IMR-90 (cell line): ENCODE measurements around the gene ROBO1. TPM values are rescaled to one million over a fixed set of nuclear protein-coding genes. Genes with fewer than 3 reads are reported as not detected.

Source experiments
- ATAC-seq: fragments of 200-7000 bp; cut with Tn5 transposase; 2 replicates; pipeline ENCODE4 v1.9.1; 2020; ENCODE audit warnings: low read depth, mild to moderate bottlenecking, moderate library complexity
- BruUV-seq: library from RNA; stranded (reverse); fragments of 400-500 nt; replicated peaks from 2 replicates; lab custom pipeline; 2021; lab: Mats Ljungman, UMichigan
- CTCF ChIA-PET: fragments of 300-600 bp; formaldehyde crosslinking; extraction: SDS; loops from one replicate; lab custom pipeline; 2021; ENCODE audit warnings: antibody characterized with exemption; lab: Yijun Ruan, JAX
- POLR2A ChIA-PET: fragments of 300-600 bp; sonication (Branson Sonifier 250); formaldehyde crosslinking; loops from one replicate; lab custom pipeline; 2022; ENCODE audit warnings: antibody characterized with exemption; ENCODE audit not compliant: unreplicated experiment; lab: Charles Lee
- DNase-seq: peaks from one replicate; pipeline ENCODE4 v3.0.0; 2013
- H2AFZ ChIP-seq: replicated peaks from 2 replicates; pipeline ENCODE3; 2013; ENCODE audit warnings: low read length, mild to moderate bottlenecking; ENCODE audit not compliant: poor library complexity
- H2AK5ac ChIP-seq: 2 replicates; pipeline ENCODE4 v1.6.1; 2013; ENCODE audit warnings: low read depth, low read length, inconsistent platforms
- H2AK9ac ChIP-seq: replicated peaks from 2 replicates; pipeline ENCODE3; 2013; ENCODE audit warnings: mild to moderate bottlenecking, low read depth, low read length, moderate library complexity; ENCODE audit not compliant: poor library complexity
- H2BK120ac ChIP-seq: 2 replicates; pipeline ENCODE4 v1.6.1; 2013; ENCODE audit warnings: low read depth, low read length, inconsistent platforms
- H2BK15ac ChIP-seq: 3 replicates; pipeline ENCODE4 v1.6.1; 2013; ENCODE audit warnings: low read depth, low read length, inconsistent platforms
- H2BK20ac ChIP-seq: 2 replicates; pipeline ENCODE4 v1.6.1; 2013; ENCODE audit warnings: low read depth, mild to moderate bottlenecking, inconsistent platforms, low read length, moderate library complexity
- H2BK5ac ChIP-seq: 2 replicates; pipeline ENCODE4 v1.6.1; 2013; ENCODE audit warnings: mild to moderate bottlenecking, low read depth, low read length, inconsistent platforms; ENCODE audit not compliant: poor library complexity, severe bottlenecking
- H3K14ac ChIP-seq: replicated peaks from 2 replicates; pipeline ENCODE4 v1.6.1; 2013; ENCODE audit warnings: low read depth, low read length, inconsistent platforms
- H3K18ac ChIP-seq: 2 replicates; pipeline ENCODE4 v1.6.1; 2013; ENCODE audit warnings: low read depth, low read length, control low read depth
- H3K23ac ChIP-seq: 2 replicates; pipeline ENCODE4 v1.6.1; 2013; ENCODE audit warnings: low read depth, low read length, inconsistent platforms
- H3K27ac ChIP-seq: 2 replicates; pipeline ENCODE4 v1.5.1; 2013; ENCODE audit warnings: mild to moderate bottlenecking, control low read depth, low read length; ENCODE audit not compliant: insufficient read depth
- H3K27me3 ChIP-seq: 2 replicates; pipeline ENCODE4 v1.6.1; 2013; ENCODE audit warnings: low read length; ENCODE audit not compliant: control insufficient read depth, insufficient read depth
- H3K36me3 ChIP-seq: 2 replicates; pipeline ENCODE4 v1.6.1; 2013; ENCODE audit warnings: low read length, mixed read lengths; ENCODE audit not compliant: control insufficient read depth, insufficient read depth
- H3K4ac ChIP-seq: 2 replicates; pipeline ENCODE4 v1.6.1; 2013; ENCODE audit warnings: low read depth, low read length, inconsistent platforms
- H3K4me1 ChIP-seq: 2 replicates; pipeline ENCODE4 v1.6.1; 2013; ENCODE audit warnings: low read length, mixed read lengths; ENCODE audit not compliant: control insufficient read depth, insufficient read depth
- H3K4me2 ChIP-seq: 2 replicates; pipeline ENCODE4 v1.6.1; 2013; ENCODE audit warnings: low read depth, mild to moderate bottlenecking, control low read depth, low read length, moderate library complexity
- H3K4me3 ChIP-seq: 2 replicates; pipeline ENCODE4 v1.5.1; 2013; ENCODE audit warnings: low read depth, mild to moderate bottlenecking, control low read depth, low read length, moderate library complexity; ENCODE audit not compliant: insufficient read depth
- H3K56ac ChIP-seq: 2 replicates; pipeline ENCODE4 v1.6.1; 2013; ENCODE audit warnings: low read length, inconsistent platforms; ENCODE audit not compliant: insufficient read depth; ENCODE audit errors: extremely low read depth
- H3K79me1 ChIP-seq, 2 experiments: 2 replicates each; pipeline ENCODE4 v1.6.1; 2013; ENCODE audit warnings: low read length in 2 of 2, inconsistent platforms in 1 of 2, low read depth in 1 of 2
- H3K9ac ChIP-seq: 2 replicates; pipeline ENCODE4 v1.6.1; 2013; ENCODE audit warnings: low read depth, low read length, control low read depth
- H3K9me1 ChIP-seq: 2 replicates; pipeline ENCODE4 v1.6.1; 2013; ENCODE audit warnings: low read length, inconsistent platforms; ENCODE audit not compliant: insufficient read depth
- H3K9me3 ChIP-seq: 2 replicates; pipeline ENCODE4 v1.6.1; 2013; ENCODE audit warnings: low read length; ENCODE audit not compliant: control insufficient read depth, insufficient read depth
- H4K20me1 ChIP-seq: 2 replicates; pipeline ENCODE4 v1.6.1; 2013; ENCODE audit warnings: low read length, inconsistent platforms; ENCODE audit not compliant: insufficient read depth
- H4K5ac ChIP-seq: 2 replicates; pipeline ENCODE4 v1.6.1; 2013; ENCODE audit warnings: mild to moderate bottlenecking, low read depth, low read length, control low read depth
- H4K8ac ChIP-seq, 2 experiments: 2 replicates each; pipeline ENCODE4 v1.6.1; 2013; ENCODE audit warnings: low read depth in 2 of 2, low read length in 2 of 2, control low read depth in 1 of 2, inconsistent platforms in 1 of 2
- H4K91ac ChIP-seq: 2 replicates; pipeline ENCODE4 v1.6.1; 2013; ENCODE audit warnings: low read depth, low read length, inconsistent platforms; ENCODE audit not compliant: insufficient read depth
- BHLHE40 ChIP-seq: fragments of 150-350 bp; IDR thresholded peaks from 2 replicates; pipeline ENCODE4 v1.6.1; 2016; ENCODE audit warnings: mild to moderate bottlenecking, low read depth, low read length
- CEBPB ChIP-seq: IDR thresholded peaks from 2 replicates; pipeline ENCODE4 v1.6.1; 2012; ENCODE audit warnings: low read depth, low read length, improper control_type of control experiment
- CHD1 ChIP-seq: IDR thresholded peaks from 2 replicates; pipeline ENCODE4 v1.6.1; 2012; ENCODE audit warnings: low read depth, low read length, improper control_type of control experiment
- FOS ChIP-seq: fragments of 150-350 bp; IDR thresholded peaks from 2 replicates; pipeline ENCODE4 v1.6.1; 2016; ENCODE audit warnings: low read depth, low read length
- MAFK ChIP-seq: IDR thresholded peaks from 2 replicates; pipeline ENCODE4 v1.6.1; 2012; ENCODE audit warnings: low read depth, low read length, improper control_type of control experiment
- MAZ ChIP-seq: IDR thresholded peaks from 2 replicates; pipeline ENCODE4 v1.6.1; 2012; ENCODE audit warnings: low read depth, mild to moderate bottlenecking, low read length, improper control_type of control experiment, moderate library complexity, borderline replicate concordance
- MXI1 ChIP-seq: IDR thresholded peaks from 2 replicates; pipeline ENCODE4 v1.6.1; 2012; ENCODE audit warnings: low read depth, mild to moderate bottlenecking, low read length, moderate library complexity, borderline replicate concordance
- NFE2L2 ChIP-seq: fragments of 150-350 bp; IDR thresholded peaks from 2 replicates; pipeline ENCODE4 v1.6.1; 2016; ENCODE audit warnings: low read depth, mild to moderate bottlenecking, low read length
- POLR2A ChIP-seq: IDR thresholded peaks from 2 replicates; pipeline ENCODE4 v1.6.1; 2012; ENCODE audit warnings: mild to moderate bottlenecking, low read depth, low read length
- RAD21 ChIP-seq: IDR thresholded peaks from 2 replicates; pipeline ENCODE4 v1.6.1; 2012; ENCODE audit warnings: low read length, improper control_type of control experiment
- RCOR1 ChIP-seq: IDR thresholded peaks from 2 replicates; pipeline ENCODE4 v1.6.1; 2012; ENCODE audit warnings: mild to moderate bottlenecking, low read length, improper control_type of control experiment; ENCODE audit not compliant: insufficient replicate concordance
- RFX5 ChIP-seq: IDR thresholded peaks from 2 replicates; pipeline ENCODE4 v1.8.0; 2012; ENCODE audit warnings: low read depth, mild to moderate bottlenecking, low read length, moderate library complexity
- SMC3 ChIP-seq: fragments of 150-350 bp; IDR thresholded peaks from 2 replicates; pipeline ENCODE4 v1.6.1; 2016; ENCODE audit warnings: low read depth, mild to moderate bottlenecking, antibody characterized with exemption, low read length, moderate library complexity
- WGBS, 2 experiments: methylation state at CpG; one replicate each; pipeline versions ENCODE4 v1.1.5 to v1.1.7; 2013; ENCODE audit warnings: missing lambda C conversion rate in 2 of 2; ENCODE audit not compliant: insufficient read length in 1 of 2; ENCODE audit errors: extremely low coverage in 2 of 2; 5-methylcytosine and 5-hydroxymethylcytosine counted together
- dilution Hi-C: fragments of 300-500 bp; cut with HindIII; formaldehyde crosslinking; loops from one replicate; pipeline ENCODE4 v1.14.3; 2018; ENCODE audit warnings: low sequenced_read_pairs; ENCODE audit not compliant: unreplicated experiment
- in situ Hi-C: fragments of 300-500 bp; cut with MboI; formaldehyde crosslinking; loops from 3 replicates; pipeline ENCODE4 v1.14.3; 2019; ENCODE audit warnings: low sequenced_read_pairs, inconsistent platforms, mixed read lengths
- intact Hi-C: fragments of 100-400 bp; cut with micrococcal nuclease; formaldehyde crosslinking; loops from 2 replicates; pipeline ENCODE4 v1.10.0; 2022
- polyA plus RNA-seq, 3 experiments: library from polyadenylated mRNA; depleted of rRNA; stranded (reverse); fragments of >200 nt; gene quantifications; 2 replicates each; pipeline ENCODE4 v1.2.3, GENCODE V29; 2012; ENCODE audit warnings: low replicate concordance in 1 of 3
- total RNA-seq: library from RNA; depleted of rRNA; stranded (reverse); fragments of >200 nt; gene quantifications from 2 replicates; pipeline ENCODE4 v1.2.3, GENCODE V29; 2012
- TF ChIP-seq, protein P1 (sequence below): fragments of 150-350 bp; IDR thresholded peaks from 2 replicates; pipeline ENCODE4 v1.6.1; 2016; ENCODE audit warnings: low read depth, mild to moderate bottlenecking, low read length, moderate library complexity, borderline replicate concordance
- TF ChIP-seq, protein P2 (sequence below): conservative IDR thresholded peaks from 2 replicates; pipeline ENCODE4 v1.5.1; 2012; ENCODE audit warnings: mild to moderate bottlenecking, low read depth, low read length, improper control_type of control experiment
- TF ChIP-seq, protein P3 (sequence below): fragments of 150-350 bp; IDR thresholded peaks from 2 replicates; pipeline ENCODE4 v1.6.1; 2017; ENCODE audit warnings: mild to moderate bottlenecking, antibody characterized with exemption, low read length, low read depth

ROBO1 gene
- total and polyA plus RNA-seq, 2 of the 4 experiments (the other 2 are of a cell fraction), result 24.1 to 53.9 TPM

DNA sequence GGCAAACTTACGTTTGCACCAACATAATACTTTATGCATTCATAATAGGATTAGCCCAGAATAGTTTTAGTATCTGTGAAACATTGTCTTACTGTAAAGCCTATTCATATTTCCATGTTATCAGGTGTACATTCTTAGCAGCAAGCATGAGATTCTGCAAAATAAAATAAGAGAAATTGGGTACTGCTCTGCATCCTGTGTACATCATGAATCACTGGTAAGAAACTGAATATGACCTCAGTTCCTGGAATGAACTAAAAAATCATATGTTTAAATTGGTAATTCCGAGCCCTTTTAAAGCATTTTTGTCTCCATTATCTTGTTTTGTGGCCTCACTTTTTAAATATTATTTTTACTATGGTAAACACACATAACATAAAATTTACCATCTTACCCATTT, 605.1 kb downstream of the ROBO1 start:
- Histone ChIP-seq H3K27me3 (no peaks in the 10 kb centered on the region), H3K9me1 (no peaks in the 10 kb centered on the region), H3K56ac (no peak overlapping the region), H3K27ac (no peak overlapping the region), H2AK9ac (no peak overlapping the region), H4K8ac (no peak overlapping the region; a peak in 1 of 4 replicates), H3K4ac (no peak overlapping the region), H4K91ac (no peak overlapping the region), H3K4me3 (no peak overlapping the region), H3K4me1 (no peaks in the 10 kb centered on the region), H3K9me3 (no peaks in the 10 kb centered on the region), H2AK5ac (peak overlapping the region; percentile 40; the same call in 1 of the 2 replicates), H2BK120ac (no peak overlapping the region), H2BK5ac (no peak overlapping the region), H3K4me2 (no peak overlapping the region), H2AFZ (no peak overlapping the region), H4K20me1 (no peaks in the 10 kb centered on the region), H3K9ac (no peak overlapping the region), H3K14ac (no peak overlapping the region), H3K23ac (no peak overlapping the region), H4K5ac (no peak overlapping the region), H3K36me3 (no peaks in the 10 kb centered on the region), H2BK20ac (no peak overlapping the region), H3K79me1 (no peaks in the 10 kb centered on the region), H3K18ac (no peak overlapping the region), H2BK15ac (no peak overlapping the region)
- TF ChIP-seq RFX5 (no peak), RAD21 (no peak), NFE2L2 (no peak), RCOR1 (no peak), SMC3 (no peak), BHLHE40 (no peak), MAZ (no peak), MAFK (no peak), MXI1 (no peak), FOS (no peak), CEBPB (no peak), CHD1 (no peak), POLR2A (no peak)
- TF ChIP-seq, protein P1, sequence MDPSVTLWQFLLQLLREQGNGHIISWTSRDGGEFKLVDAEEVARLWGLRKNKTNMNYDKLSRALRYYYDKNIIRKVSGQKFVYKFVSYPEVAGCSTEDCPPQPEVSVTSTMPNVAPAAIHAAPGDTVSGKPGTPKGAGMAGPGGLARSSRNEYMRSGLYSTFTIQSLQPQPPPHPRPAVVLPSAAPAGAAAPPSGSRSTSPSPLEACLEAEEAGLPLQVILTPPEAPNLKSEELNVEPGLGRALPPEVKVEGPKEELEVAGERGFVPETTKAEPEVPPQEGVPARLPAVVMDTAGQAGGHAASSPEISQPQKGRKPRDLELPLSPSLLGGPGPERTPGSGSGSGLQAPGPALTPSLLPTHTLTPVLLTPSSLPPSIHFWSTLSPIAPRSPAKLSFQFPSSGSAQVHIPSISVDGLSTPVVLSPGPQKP, result no peak
- TF ChIP-seq, protein P2, sequence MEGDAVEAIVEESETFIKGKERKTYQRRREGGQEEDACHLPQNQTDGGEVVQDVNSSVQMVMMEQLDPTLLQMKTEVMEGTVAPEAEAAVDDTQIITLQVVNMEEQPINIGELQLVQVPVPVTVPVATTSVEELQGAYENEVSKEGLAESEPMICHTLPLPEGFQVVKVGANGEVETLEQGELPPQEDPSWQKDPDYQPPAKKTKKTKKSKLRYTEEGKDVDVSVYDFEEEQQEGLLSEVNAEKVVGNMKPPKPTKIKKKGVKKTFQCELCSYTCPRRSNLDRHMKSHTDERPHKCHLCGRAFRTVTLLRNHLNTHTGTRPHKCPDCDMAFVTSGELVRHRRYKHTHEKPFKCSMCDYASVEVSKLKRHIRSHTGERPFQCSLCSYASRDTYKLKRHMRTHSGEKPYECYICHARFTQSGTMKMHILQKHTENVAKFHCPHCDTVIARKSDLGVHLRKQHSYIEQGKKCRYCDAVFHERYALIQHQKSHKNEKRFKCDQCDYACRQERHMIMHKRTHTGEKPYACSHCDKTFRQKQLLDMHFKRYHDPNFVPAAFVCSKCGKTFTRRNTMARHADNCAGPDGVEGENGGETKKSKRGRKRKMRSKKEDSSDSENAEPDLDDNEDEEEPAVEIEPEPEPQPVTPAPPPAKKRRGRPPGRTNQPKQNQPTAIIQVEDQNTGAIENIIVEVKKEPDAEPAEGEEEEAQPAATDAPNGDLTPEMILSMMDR, result no peak
- TF ChIP-seq, protein P3, sequence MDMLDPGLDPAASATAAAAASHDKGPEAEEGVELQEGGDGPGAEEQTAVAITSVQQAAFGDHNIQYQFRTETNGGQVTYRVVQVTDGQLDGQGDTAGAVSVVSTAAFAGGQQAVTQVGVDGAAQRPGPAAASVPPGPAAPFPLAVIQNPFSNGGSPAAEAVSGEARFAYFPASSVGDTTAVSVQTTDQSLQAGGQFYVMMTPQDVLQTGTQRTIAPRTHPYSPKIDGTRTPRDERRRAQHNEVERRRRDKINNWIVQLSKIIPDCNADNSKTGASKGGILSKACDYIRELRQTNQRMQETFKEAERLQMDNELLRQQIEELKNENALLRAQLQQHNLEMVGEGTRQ, result no peak
- WGBS, 2 experiments, result no CpG with 5 or more reads among the region's 2 CpGs
- intact Hi-C loops (no loop called here), in situ Hi-C loops (no loop called here), dilution Hi-C loops (no loop called here)
- POLR2A ChIA-PET, result no interaction called here
- peak; percentile 47 for DNase-seq
- no TSS peak for BruUV-seq
- peak; percentile 73 for ATAC-seq
- CTCF ChIA-PET, result no interaction called here
